Tibial nerve (tissue), 3 donors: Measurements from ENCODE around the gene RPA1.

Experiments
- POLR2A ChIP-seq, 2 donors: fragments of 450-650 bp; IDR thresholded peaks; one replicate each; pipeline ENCODE4 v1.6.1; 2017; ENCODE audit warnings: antibody characterized with exemption in 2 of 2, mild to moderate bottlenecking in 2 of 2, moderate library complexity in 2 of 2
- TF ChIP-seq, protein P1 (sequence below), 5 experiments: fragments of 200-600 bp in 3 of 5; fragments of 450-650 bp in 2 of 5; sonication (generic) in 3 of 5; IDR thresholded peaks; one replicate each; pipeline ENCODE4 v1.5.1; 2016 to 2019; ENCODE audit warnings: antibody characterized with exemption in 5 of 5, mild to moderate bottlenecking in 3 of 5, moderate library complexity in 2 of 5

DNA sequence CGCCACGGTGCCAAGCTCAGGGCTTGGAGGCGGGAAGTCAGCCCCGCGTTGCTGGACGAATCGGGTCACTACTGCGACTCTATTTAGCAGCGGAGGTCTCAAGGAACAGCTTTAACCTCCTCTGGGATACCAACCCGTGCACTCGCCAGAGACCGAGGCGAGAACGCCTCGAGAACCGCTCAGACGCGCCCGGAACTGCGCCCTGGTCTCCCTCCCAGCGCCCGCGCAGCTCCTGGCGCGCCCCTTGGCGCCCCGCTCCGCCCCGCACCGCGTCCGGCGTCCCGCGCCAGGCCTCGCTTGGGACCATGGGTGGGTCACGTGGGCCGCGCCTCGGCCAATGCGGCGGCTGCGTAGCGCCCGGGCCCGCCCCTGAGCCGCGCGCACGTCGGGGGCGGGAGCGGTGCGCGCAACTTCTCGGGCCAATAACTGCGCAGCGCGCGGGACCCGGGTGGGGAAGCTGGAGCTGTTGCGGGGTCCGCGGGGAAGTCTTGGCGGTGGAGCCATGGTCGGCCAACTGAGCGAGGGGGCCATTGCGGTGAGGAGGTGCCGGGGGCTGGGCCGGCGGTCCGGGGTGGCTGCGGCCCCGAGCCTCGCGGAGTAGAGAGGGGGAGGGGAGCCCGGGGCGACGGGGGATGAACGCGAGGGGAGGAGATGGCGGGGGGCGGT lies at the start of gene RPA1, which contains the start of gene SMYD4:
- peak; percentile 27 to 84 for TF ChIP-seq POLR2A (IDR thresholded peaks at IDR 0.05)
- TF ChIP-seq, protein P1, sequence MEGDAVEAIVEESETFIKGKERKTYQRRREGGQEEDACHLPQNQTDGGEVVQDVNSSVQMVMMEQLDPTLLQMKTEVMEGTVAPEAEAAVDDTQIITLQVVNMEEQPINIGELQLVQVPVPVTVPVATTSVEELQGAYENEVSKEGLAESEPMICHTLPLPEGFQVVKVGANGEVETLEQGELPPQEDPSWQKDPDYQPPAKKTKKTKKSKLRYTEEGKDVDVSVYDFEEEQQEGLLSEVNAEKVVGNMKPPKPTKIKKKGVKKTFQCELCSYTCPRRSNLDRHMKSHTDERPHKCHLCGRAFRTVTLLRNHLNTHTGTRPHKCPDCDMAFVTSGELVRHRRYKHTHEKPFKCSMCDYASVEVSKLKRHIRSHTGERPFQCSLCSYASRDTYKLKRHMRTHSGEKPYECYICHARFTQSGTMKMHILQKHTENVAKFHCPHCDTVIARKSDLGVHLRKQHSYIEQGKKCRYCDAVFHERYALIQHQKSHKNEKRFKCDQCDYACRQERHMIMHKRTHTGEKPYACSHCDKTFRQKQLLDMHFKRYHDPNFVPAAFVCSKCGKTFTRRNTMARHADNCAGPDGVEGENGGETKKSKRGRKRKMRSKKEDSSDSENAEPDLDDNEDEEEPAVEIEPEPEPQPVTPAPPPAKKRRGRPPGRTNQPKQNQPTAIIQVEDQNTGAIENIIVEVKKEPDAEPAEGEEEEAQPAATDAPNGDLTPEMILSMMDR (IDR thresholded peaks at IDR 0.05), result peak in 1 of 5 experiments; percentile 27
